ENCODE data around the gene ANKRD45. TPM values are rescaled to one million over a fixed set of nuclear protein-coding genes. Genes with fewer than 3 reads are reported as not detected.

The ANKRD45 gene, protein sequence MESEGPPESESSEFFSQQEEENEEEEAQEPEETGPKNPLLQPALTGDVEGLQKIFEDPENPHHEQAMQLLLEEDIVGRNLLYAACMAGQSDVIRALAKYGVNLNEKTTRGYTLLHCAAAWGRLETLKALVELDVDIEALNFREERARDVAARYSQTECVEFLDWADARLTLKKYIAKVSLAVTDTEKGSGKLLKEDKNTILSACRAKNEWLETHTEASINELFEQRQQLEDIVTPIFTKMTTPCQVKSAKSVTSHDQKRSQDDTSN
- total RNA-seq, result 0.76 TPM in 1 of 2 replicates, not detected in the other

GRCh38 chr1:173669491-173669941 is at the start of gene ANKRD45:
Gene ANKRD45, minus strand, starts transcription at chr1:173669851. Its CDS starts 10,433 bp downstream, at chr1:173659418.

DNA sequence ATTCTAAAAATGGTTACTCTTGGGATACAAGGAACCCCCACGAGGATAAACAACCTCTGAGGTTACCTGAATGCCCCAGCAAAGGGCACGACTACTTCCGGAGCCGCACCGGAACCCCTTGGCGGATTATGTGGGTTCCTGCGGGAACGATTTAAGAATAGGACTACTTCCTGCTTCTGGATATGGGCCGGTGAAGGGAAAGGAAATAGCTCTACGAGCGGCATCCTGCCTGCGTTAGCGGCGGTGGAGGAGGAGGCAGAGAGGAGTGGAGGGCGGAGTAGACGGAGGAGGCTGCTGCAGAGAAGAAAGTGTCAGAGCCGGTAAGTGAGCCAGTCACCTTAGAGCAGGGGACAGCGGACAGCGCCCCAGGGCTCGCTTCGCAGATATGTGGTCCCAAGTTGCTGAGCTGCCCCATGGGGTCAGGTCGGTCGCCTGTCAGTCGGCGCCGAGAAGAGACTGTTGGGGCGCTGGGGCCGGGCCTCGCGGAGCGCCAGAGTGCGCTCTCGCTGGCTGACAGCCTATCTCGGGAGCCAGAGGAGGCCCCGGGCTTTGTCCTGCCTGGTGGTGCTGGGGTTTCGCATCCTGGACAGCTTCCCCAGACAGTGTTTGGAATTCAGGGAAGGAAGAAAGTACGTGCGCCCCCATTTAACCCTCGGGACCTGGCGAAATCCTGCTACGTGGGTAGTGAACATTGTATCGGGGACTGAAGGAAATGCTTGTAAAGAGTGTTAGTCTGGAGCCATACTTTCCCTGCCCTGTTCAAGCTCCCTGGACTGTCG is 45.3 kb upstream of the ANKRD45 start, which contains the start of gene KLHL20:
KLHL20 (plus strand) TSS at position 223 of the 779 bp plus-strand sequence. CDS start 1,063 bp downstream, outside the sequence.

DNA sequence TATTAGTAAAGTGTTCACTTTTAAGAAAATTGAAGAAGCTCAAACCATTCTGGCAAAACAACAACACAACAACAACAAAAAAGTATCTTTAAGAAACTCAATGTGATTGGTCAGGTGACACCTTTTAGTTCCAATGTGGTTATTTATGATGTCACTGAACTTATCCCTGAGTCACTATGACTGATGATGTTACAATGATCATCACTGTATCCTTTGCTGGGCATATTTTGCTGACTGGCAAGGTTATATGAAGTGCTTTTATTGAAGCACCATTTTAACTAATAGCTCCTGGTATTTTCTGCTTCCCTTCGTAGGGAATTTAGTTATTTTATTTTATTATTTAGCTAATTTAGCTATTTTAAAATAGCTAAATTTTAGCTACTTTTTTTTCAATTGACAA is 34.5 kb downstream of the ANKRD45 start, which contains the start of gene TEX50:
TEX50 (plus strand) TSS at position 223 of the 400 bp plus-strand sequence. CDS start 184 bp downstream, outside the sequence.

DNA sequence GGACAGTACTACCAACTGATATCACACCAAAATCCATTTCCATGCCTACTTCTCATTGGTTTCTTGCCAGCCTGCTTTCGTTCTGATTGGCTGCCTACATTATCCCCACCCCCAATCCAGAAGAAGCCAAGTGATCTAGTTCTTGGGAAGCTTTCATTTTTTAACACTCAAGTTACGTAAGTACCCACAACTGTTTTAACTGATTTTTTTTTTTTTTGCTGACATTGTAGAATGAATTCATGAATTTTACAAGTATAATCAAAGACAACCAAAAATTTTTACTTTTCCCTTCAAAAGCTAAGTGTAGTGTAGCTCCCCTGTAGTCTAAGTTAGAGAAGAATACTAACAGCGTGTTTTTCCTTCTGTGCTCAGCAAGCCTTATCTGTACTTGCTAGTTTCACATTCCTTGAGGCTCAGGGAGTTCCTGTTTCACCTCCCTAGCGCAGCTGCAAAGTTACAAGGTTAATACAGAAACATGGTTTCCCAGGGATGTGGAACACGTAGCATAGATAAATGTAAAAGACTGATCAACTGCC is 66.5 kb downstream of the ANKRD45 start, which contains the start of gene SLC9C2:
SLC9C2 (minus strand) TSS at position 17 of the 536 bp plus-strand sequence. CDS start 1,296 bp downstream, outside the sequence.

Other genes with a start within 250 kb of the ANKRD45 start
- 157 and 190 TPM in 2 replicates for gene PRDX6, start 192.5 kb downstream of the ANKRD45 start, total RNA-seq
- gene SLC9C2, start 66.8 kb downstream of the ANKRD45 start, total RNA-seq, result not detected in 2 replicates
- gene TEX50, start 34.5 kb downstream of the ANKRD45 start, total RNA-seq, result not detected in 2 replicates
- gene KLHL20, start 45.1 kb upstream of the ANKRD45 start, total RNA-seq, result 9.6 and 18.3 TPM in 2 replicates
- 12.9 and 30.1 TPM in 2 replicates for gene DARS2, start 154.8 kb upstream of the ANKRD45 start, total RNA-seq
- gene CENPL, start 155.0 kb upstream of the ANKRD45 start, total RNA-seq, result 4.2 and 23.5 TPM in 2 replicates
- gene GAS5, start 198.1 kb upstream of the ANKRD45 start, total RNA-seq, result 217 and 319 TPM in 2 replicates
- 2.4 and 6.0 TPM in 2 replicates for gene ZBTB37, start 198.5 kb upstream of the ANKRD45 start, total RNA-seq
- 0.25 TPM in 1 of 2 replicates, not detected in the other for gene SERPINC1, start 247.5 kb upstream of the ANKRD45 start, total RNA-seq